Kidney epithelial cell (primary cell): ENCODE results near the gene GABRA4. TPM values are rescaled to one million over a fixed set of nuclear protein-coding genes. Genes with fewer than 3 reads are reported as not detected.

Source experiments
- DNase-seq: peaks from one replicate; pipeline ENCODE4 v3.0.0-alpha.2; 2010; ENCODE audit warnings: low read depth
- H3K27me3 ChIP-seq: 2 replicates; pipeline ENCODE4 v1.6.0; 2011; ENCODE audit warnings: low read length; ENCODE audit not compliant: control insufficient read depth, insufficient read depth
- H3K36me3 ChIP-seq: 2 replicates; pipeline ENCODE4 v1.5.1; 2011; ENCODE audit warnings: low read length; ENCODE audit not compliant: control insufficient read depth, insufficient read depth
- H3K4me3 ChIP-seq: 2 replicates; pipeline ENCODE4 v1.5.1; 2011; ENCODE audit warnings: low read depth, mild to moderate bottlenecking, control low read depth, low read length
- total RNA-seq: library from RNA; depleted of rRNA; stranded (reverse); fragments of >200 nt; gene quantifications from 2 replicates; pipeline ENCODE4 v1.2.3, GENCODE V29; 2015
- TF ChIP-seq, protein P1 (sequence below): IDR thresholded peaks from 2 replicates; pipeline ENCODE4 v1.5.1; 2011; ENCODE audit warnings: mild to moderate bottlenecking, moderate library complexity, low read length, control low read depth, inconsistent platforms; ENCODE audit not compliant: insufficient read depth, poor library complexity, severe bottlenecking

GABRA4 gene
- total RNA-seq, 1 donor from 2014 or later: not detected

- TF ChIP-seq, protein P1, sequence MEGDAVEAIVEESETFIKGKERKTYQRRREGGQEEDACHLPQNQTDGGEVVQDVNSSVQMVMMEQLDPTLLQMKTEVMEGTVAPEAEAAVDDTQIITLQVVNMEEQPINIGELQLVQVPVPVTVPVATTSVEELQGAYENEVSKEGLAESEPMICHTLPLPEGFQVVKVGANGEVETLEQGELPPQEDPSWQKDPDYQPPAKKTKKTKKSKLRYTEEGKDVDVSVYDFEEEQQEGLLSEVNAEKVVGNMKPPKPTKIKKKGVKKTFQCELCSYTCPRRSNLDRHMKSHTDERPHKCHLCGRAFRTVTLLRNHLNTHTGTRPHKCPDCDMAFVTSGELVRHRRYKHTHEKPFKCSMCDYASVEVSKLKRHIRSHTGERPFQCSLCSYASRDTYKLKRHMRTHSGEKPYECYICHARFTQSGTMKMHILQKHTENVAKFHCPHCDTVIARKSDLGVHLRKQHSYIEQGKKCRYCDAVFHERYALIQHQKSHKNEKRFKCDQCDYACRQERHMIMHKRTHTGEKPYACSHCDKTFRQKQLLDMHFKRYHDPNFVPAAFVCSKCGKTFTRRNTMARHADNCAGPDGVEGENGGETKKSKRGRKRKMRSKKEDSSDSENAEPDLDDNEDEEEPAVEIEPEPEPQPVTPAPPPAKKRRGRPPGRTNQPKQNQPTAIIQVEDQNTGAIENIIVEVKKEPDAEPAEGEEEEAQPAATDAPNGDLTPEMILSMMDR: no peak
- Histone ChIP-seq H3K36me3 (no peaks in the 10 kb centered on the region), H3K27me3 (no peaks in the 10 kb centered on the region), H3K4me3 (no peak overlapping the region)
- DNase-seq: no peak
Measured at GRCh38 chr4:46890056-46890455, 103.3 kb downstream of the GABRA4 start.

GRCh38 chr4:46889410-46889809, 104.0 kb downstream of the GABRA4 start:
- H3K27me3 ChIP-seq: no peaks in the 10 kb centered on the region
- TF ChIP-seq, protein P1: no peak
- no peaks in the 10 kb centered on the region for H3K36me3 ChIP-seq
- no peak for DNase-seq
- no peak overlapping the region for H3K4me3 ChIP-seq

DNA sequence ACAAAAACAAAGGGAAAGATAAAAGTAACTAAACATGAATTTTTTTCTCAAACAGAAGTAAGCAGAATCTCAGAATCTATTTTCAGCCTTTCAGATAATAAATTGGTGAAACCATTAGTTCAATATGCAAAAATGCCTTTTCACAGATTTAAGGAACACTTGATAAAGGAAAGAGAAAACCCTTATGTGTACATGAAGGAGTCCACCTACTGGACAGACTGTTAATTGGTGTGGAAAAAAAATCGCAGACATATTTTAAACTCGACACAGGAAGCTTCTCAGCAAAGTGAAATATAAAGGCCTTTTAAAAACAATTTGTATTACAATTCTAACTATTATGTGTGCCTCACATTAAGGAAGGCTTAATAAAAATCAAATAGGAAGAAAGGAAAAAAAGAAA, 106.7 kb downstream of the GABRA4 start:
- H3K36me3 ChIP-seq: no peaks in the 10 kb centered on the region
- no peak overlapping the region for H3K4me3 ChIP-seq
- DNase-seq: no peak
- TF ChIP-seq, protein P1: peak; percentile 28
- H3K27me3 ChIP-seq: no peaks in the 10 kb centered on the region

- DNase-seq: no peak
- no peaks in the 10 kb centered on the region for H3K27me3 ChIP-seq
- H3K4me3 ChIP-seq: no peak overlapping the region
- H3K36me3 ChIP-seq: no peaks in the 10 kb centered on the region
- TF ChIP-seq, protein P1: no peak
Measured at GRCh38 chr4:46878641-46879040, 114.7 kb downstream of the GABRA4 start.

DNA sequence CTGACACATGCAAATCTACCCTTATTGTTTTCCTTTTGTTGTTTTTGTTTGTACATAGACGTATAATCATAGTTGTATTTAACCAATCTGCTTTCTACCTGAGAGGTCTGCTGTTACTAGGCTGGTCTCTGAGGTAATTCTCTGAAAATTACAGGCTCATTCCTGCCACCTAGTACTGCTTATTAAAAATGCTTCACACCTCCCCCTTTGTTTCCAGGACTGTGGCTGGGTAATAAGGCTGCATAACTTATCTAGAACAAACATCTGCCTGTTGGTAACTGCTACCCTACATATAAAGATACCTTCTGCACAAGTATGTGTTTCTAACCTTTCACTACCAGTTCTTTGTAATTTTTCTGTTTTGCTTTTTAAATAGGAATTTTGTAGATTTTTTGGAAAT, 118.6 kb downstream of the GABRA4 start:
- TF ChIP-seq, protein P1: no peak
- no peaks in the 10 kb centered on the region for H3K27me3 ChIP-seq
- no peak overlapping the region for H3K4me3 ChIP-seq
- no peaks in the 10 kb centered on the region for H3K36me3 ChIP-seq
- no peak for DNase-seq

DNA sequence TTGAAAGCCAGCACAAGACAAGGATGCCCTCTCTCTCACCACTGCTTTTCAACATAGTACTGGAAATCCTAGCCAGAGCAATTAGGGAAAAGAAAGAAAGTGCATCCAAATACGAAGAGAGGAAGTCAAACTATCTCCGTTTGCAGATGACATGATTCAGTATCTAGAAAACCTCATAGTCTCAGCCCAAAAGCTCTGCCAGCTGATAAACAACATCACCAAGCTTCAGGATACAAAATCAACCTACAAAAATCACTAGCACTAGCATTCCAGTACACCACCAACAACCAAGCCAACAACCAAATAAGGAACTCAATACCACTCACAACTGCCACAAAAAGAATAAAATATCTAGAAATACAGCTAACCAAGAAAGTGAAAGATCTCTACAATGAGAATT, 123.0 kb downstream of the GABRA4 start:
- TF ChIP-seq, protein P1: no peak
- H3K36me3 ChIP-seq: no peaks in the 10 kb centered on the region
- no peak for DNase-seq
- no peaks in the 10 kb centered on the region for H3K27me3 ChIP-seq
- H3K4me3 ChIP-seq: no peak overlapping the region
